ENCODE data around the gene GRM8.

DNA sequence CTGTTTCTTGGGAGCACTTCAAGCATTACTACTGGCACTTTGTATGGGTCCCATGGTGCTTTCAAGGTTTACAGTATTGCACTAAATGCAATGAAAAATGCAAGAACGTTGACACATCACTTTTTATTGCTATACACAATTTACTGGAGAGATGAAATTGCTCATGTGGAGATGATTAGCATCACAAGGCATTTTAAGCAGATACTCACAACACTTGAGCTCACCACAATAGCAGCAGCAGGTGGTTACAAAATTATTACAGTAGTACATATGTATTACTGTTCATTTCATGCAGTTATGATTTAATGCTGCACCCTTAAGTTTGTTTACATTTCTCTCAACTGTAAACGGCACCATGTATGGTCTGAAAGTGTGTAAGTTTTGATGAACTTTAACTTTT, 537.7 kb downstream of the GRM8 start:
- TF ChIP-seq, protein P1, sequence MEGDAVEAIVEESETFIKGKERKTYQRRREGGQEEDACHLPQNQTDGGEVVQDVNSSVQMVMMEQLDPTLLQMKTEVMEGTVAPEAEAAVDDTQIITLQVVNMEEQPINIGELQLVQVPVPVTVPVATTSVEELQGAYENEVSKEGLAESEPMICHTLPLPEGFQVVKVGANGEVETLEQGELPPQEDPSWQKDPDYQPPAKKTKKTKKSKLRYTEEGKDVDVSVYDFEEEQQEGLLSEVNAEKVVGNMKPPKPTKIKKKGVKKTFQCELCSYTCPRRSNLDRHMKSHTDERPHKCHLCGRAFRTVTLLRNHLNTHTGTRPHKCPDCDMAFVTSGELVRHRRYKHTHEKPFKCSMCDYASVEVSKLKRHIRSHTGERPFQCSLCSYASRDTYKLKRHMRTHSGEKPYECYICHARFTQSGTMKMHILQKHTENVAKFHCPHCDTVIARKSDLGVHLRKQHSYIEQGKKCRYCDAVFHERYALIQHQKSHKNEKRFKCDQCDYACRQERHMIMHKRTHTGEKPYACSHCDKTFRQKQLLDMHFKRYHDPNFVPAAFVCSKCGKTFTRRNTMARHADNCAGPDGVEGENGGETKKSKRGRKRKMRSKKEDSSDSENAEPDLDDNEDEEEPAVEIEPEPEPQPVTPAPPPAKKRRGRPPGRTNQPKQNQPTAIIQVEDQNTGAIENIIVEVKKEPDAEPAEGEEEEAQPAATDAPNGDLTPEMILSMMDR (conservative IDR thresholded peaks at IDR 0.05; ENCODE audit: low read length), result no peak
- no peak for TF ChIP-seq EZH2phosphoT487 (IDR thresholded peaks at IDR 0.05; ENCODE audit: borderline replicate concordance)
